HCT116 (cell line): ENCODE results near the gene VPS41. TPM values are rescaled to one million over a fixed set of nuclear protein-coding genes. Genes with fewer than 3 reads are reported as not detected.

ENCODE experiments used
- ATAC-seq: fragments of 200-7000 bp; cut with Tn5 transposase; 2 replicates; pipeline ENCODE4 v1.9.1; 2020; ENCODE audit warnings: mild to moderate bottlenecking, moderate library complexity
- BruUV-seq: library from RNA; stranded (reverse); fragments of 400-500 nt; replicated peaks from 2 replicates; lab custom pipeline; 2021; lab: Mats Ljungman, UMichigan
- CTCF ChIA-PET: fragments of 300-600 bp; sonication (Branson Sonifier 250); formaldehyde crosslinking; loops from one replicate; lab custom pipeline; 2021; ENCODE audit warnings: antibody characterized with exemption; lab: Charles Lee
- POLR2A ChIA-PET: fragments of 300-600, 350-600 bp; sonication (Branson Sonifier 250); formaldehyde crosslinking; loops from one replicate; lab custom pipeline; 2021; ENCODE audit warnings: antibody characterized with exemption; lab: Charles Lee
- RAD21 ChIA-PET, 2 experiments: fragments of 300-600 bp; sonication (Branson Sonifier 250); formaldehyde crosslinking; loops; one replicate each; lab custom pipeline; 2023; ENCODE audit warnings: low total read pairs in 2 of 2; ENCODE audit not compliant: uncharacterized antibody in 2 of 2, unreplicated experiment in 2 of 2, low non-redundant PET in 1 of 2; lab: Charles Lee
- DNase-seq: peaks from one replicate; pipeline ENCODE4 v3.0.0-alpha.2; 2010; ENCODE audit warnings: low read depth, low spot score
- H2AFZ ChIP-seq: fragments of 200-600 bp; shearing (Covaris generic), sonication (generic); 2 replicates; pipeline ENCODE4 v1.6.1; 2017; ENCODE audit warnings: low read depth, mixed run types, mixed read lengths, antibody characterized with exemption, low read length; ENCODE audit not compliant: poor library complexity, severe bottlenecking
- H3K27ac ChIP-seq: 2 replicates; pipeline ENCODE4 v1.5.1; 2012; ENCODE audit warnings: low read depth, low read length
- H3K27me3 ChIP-seq: fragments of 200-600 bp; sonication (generic); 2 replicates; pipeline ENCODE4 v1.6.1; 2016; ENCODE audit warnings: mixed run types, low read length, mixed read lengths; ENCODE audit not compliant: insufficient read depth
- H3K36me3 ChIP-seq, 2 experiments: fragments of 200-500 bp in 1 of 2; fragments of 200-600 bp in 1 of 2; sonication (Bioruptor generic) in 1 of 2; sonication (generic) in 1 of 2; 2 replicates each; pipeline versions ENCODE4 v1.5.1 to v1.6.1; 2014 to 2016; ENCODE audit warnings: low read length in 2 of 2, inconsistent platforms in 1 of 2, mixed read lengths in 1 of 2, mixed run types in 1 of 2; ENCODE audit not compliant: insufficient read depth in 2 of 2, control insufficient read depth in 1 of 2
- H3K4me1 ChIP-seq, 2 experiments: fragments of 200-600 bp in 1 of 2; sonication (generic) in 1 of 2; 2 replicates each; pipeline versions ENCODE4 v1.5.1 to v1.6.1; 2012 to 2017; ENCODE audit warnings: low read length in 2 of 2, inconsistent platforms in 1 of 2, mild to moderate bottlenecking in 1 of 2, mixed read lengths in 1 of 2, mixed run types in 1 of 2, moderate library complexity in 1 of 2; ENCODE audit not compliant: insufficient read depth in 2 of 2, control insufficient read depth in 1 of 2
- H3K4me2 ChIP-seq: fragments of 200-600 bp; sonication (generic); 2 replicates; pipeline ENCODE4 v1.6.1; 2017; ENCODE audit warnings: mixed run types, low read length, mixed read lengths
- H3K4me3 ChIP-seq, 2 experiments: fragments of 200-600 bp in 1 of 2; sonication (generic) in 1 of 2; replicated peaks in 1 of 2; 2 replicates each; pipeline ENCODE4 v1.5.1; 2011 to 2016; ENCODE audit warnings: low read length in 2 of 2, control low read depth in 1 of 2, low read depth in 1 of 2, mild to moderate bottlenecking in 1 of 2, mixed read lengths in 1 of 2, mixed run types in 1 of 2
- H3K79me2 ChIP-seq: fragments of 200-600 bp; sonication (generic); 2 replicates; pipeline ENCODE4 v1.6.1; 2017; ENCODE audit warnings: mild to moderate bottlenecking, mixed run types, low read length, moderate library complexity, mixed read lengths; ENCODE audit not compliant: insufficient read depth
- H3K9ac ChIP-seq: fragments of 200-600 bp; sonication (generic); 2 replicates; pipeline ENCODE4 v1.6.1; 2016; ENCODE audit warnings: low read length, mixed read lengths
- H3K9me2 ChIP-seq: fragments of 200-600 bp; sonication (generic), shearing (Covaris generic); 2 replicates; pipeline ENCODE4 v1.6.1; 2017; ENCODE audit warnings: mixed run types, mild to moderate bottlenecking, moderate library complexity; ENCODE audit not compliant: insufficient read depth
- H3K9me3 ChIP-seq, 2 experiments: fragments of 200-500 bp in 1 of 2; fragments of 200-600 bp in 1 of 2; sonication (Bioruptor generic) in 1 of 2; sonication (generic) in 1 of 2; 2 replicates each; pipeline ENCODE4 v1.6.1; 2014 to 2017; ENCODE audit warnings: low read length in 2 of 2, mixed read lengths in 2 of 2, inconsistent platforms in 1 of 2, low read depth in 1 of 2, mild to moderate bottlenecking in 1 of 2, mixed run types in 1 of 2, moderate library complexity in 1 of 2; ENCODE audit not compliant: control insufficient read depth in 1 of 2, insufficient read depth in 1 of 2
- H4K20me1 ChIP-seq: fragments of 200-600 bp; sonication (generic), shearing (Covaris generic); 2 replicates; pipeline ENCODE4 v1.6.1; 2017; ENCODE audit warnings: mixed run types, mild to moderate bottlenecking, moderate library complexity; ENCODE audit not compliant: insufficient read depth
- ATF3 ChIP-seq: IDR thresholded peaks from 2 replicates; pipeline ENCODE4 v1.6.1; 2012
- CBX3 ChIP-seq: IDR thresholded peaks from 2 replicates; pipeline ENCODE4 v1.6.1; 2012; ENCODE audit warnings: low read depth
- CEBPB ChIP-seq: IDR thresholded peaks from 2 replicates; pipeline ENCODE4 v1.6.1; 2012; ENCODE audit warnings: low read depth
- CTCF ChIP-seq, 3 experiments: fragments of 200-600 bp in 1 of 3; sonication (generic) in 1 of 3; IDR thresholded peaks in 2 of 3; conservative IDR thresholded peaks in 1 of 3; 2 replicates each; pipeline ENCODE4 v1.5.1; 2012 to 2017; ENCODE audit warnings: low read depth in 2 of 3, low read length in 2 of 3, antibody characterized with exemption in 1 of 3, borderline replicate concordance in 1 of 3, control low read depth in 1 of 3, mild to moderate bottlenecking in 1 of 3, mixed read lengths in 1 of 3, mixed run types in 1 of 3, moderate library complexity in 1 of 3; ENCODE audit not compliant: insufficient read depth in 1 of 3
- EGR1 ChIP-seq: IDR thresholded peaks from 2 replicates; pipeline ENCODE4 v1.6.1; 2012; ENCODE audit warnings: low read depth
- ELF1 ChIP-seq: IDR thresholded peaks from 2 replicates; pipeline ENCODE4 v1.6.1; 2012; ENCODE audit warnings: low read depth, borderline replicate concordance
- EZH2 ChIP-seq: fragments of 200-600 bp; sonication (generic); IDR thresholded peaks from 2 replicates; pipeline ENCODE4 v1.6.1; 2017; ENCODE audit warnings: antibody characterized with exemption, mixed run types
- FOSL1 ChIP-seq: IDR thresholded peaks from 2 replicates; pipeline ENCODE4 v1.6.1; 2012; ENCODE audit warnings: low read depth
- JUND ChIP-seq: IDR thresholded peaks from 2 replicates; pipeline ENCODE4 v1.6.1; 2012
- MAX ChIP-seq: IDR thresholded peaks from 2 replicates; pipeline ENCODE4 v1.6.1; 2012
- POLR2A ChIP-seq: IDR thresholded peaks from 2 replicates; pipeline ENCODE4 v1.7.0; 2011; ENCODE audit warnings: borderline replicate concordance; ENCODE audit not compliant: insufficient read depth, insufficient read length; ENCODE audit errors: extremely low read depth
- POLR2AphosphoS5 ChIP-seq: IDR thresholded peaks from 2 replicates; pipeline ENCODE4 v1.6.1; 2011; ENCODE audit warnings: mild to moderate bottlenecking, low read depth, low read length, moderate library complexity
- RAD21 ChIP-seq: IDR thresholded peaks from 2 replicates; pipeline ENCODE4 v1.6.1; 2012; ENCODE audit warnings: low read depth, mild to moderate bottlenecking
- REST ChIP-seq: IDR thresholded peaks from 2 replicates; pipeline ENCODE4 v1.6.1; 2012; ENCODE audit warnings: low read depth
- SP1 ChIP-seq: IDR thresholded peaks from 2 replicates; pipeline ENCODE4 v1.6.1; 2012; ENCODE audit warnings: low read depth
- YY1 ChIP-seq: IDR thresholded peaks from 2 replicates; pipeline ENCODE4 v1.6.1; 2011; ENCODE audit warnings: low read length, low read depth, moderate library complexity, mild to moderate bottlenecking; ENCODE audit not compliant: insufficient replicate concordance; ENCODE audit errors: extremely low read depth
- ZBTB33 ChIP-seq: IDR thresholded peaks from 2 replicates; pipeline ENCODE4 v1.6.1; 2011; ENCODE audit warnings: mild to moderate bottlenecking, low read length, moderate library complexity; ENCODE audit not compliant: insufficient replicate concordance; ENCODE audit errors: extremely low read depth
- ZFX ChIP-seq: fragments of 450-650 bp; IDR thresholded peaks from 2 replicates; pipeline ENCODE4 v1.6.1; 2017
- intact Hi-C: fragments of 100-400 bp; cut with micrococcal nuclease; formaldehyde crosslinking; loops from 2 replicates; pipeline ENCODE4 v1.10.0; 2022
- total RNA-seq: library from RNA; stranded (reverse); gene quantifications from one replicate; pipeline ENCODE4 v1.2.1, GENCODE V29; 2021; ENCODE audit not compliant: unreplicated experiment

VPS41 gene
- total RNA-seq, 1 experiment from 2014 or later: 72.2 TPM

GRCh38 chr7:38757931-38758330 lies 151.1 kb downstream of the VPS41 start:
- ATAC-seq: no peak
- BruUV-seq: no TSS peak
- CTCF ChIA-PET: no interaction called here

More at GRCh38 chr7:38757931-38758330, 151.1 kb downstream of the VPS41 start:
- POLR2A ChIA-PET: no interaction called here
- no peak overlapping the region for H3K4me3 ChIP-seq
- no peaks in the 10 kb centered on the region; a peak in 1 of 4 replicates for H3K36me3 ChIP-seq
- no peak overlapping the region for H3K27ac ChIP-seq
- H3K9me3 ChIP-seq: no peaks in the 10 kb centered on the region
- RAD21 ChIA-PET: no interaction called here
- no peak overlapping the region for H2AFZ ChIP-seq
- no peaks in the 10 kb centered on the region for H3K4me1 ChIP-seq
- H4K20me1 ChIP-seq: no peaks in the 10 kb centered on the region
- no peaks in the 10 kb centered on the region for H3K79me2 ChIP-seq
- H3K4me2 ChIP-seq: no peak overlapping the region
- no peak for DNase-seq
- TF ChIP-seq YY1: no peak
- no peak for TF ChIP-seq ATF3
- no peak for TF ChIP-seq ELF1
- no peak for TF ChIP-seq EGR1
- TF ChIP-seq CBX3: no peak
- no peak for TF ChIP-seq ZFX
- TF ChIP-seq JUND: no peak
- TF ChIP-seq FOSL1: no peak
- no peak for TF ChIP-seq MAX
- no peak for TF ChIP-seq POLR2AphosphoS5
- no peak for TF ChIP-seq POLR2A
- TF ChIP-seq CTCF (IDR thresholded peaks at IDR 0.05 in 2 of 3, conservative IDR thresholded peaks at IDR 0.05 in 1 of 3; ENCODE audit: borderline replicate concordance in 1 of 3, insufficient read depth in 1 of 3, low read depth in 2 of 3, low read length in 2 of 3): no peak
- TF ChIP-seq SP1: no peak
- TF ChIP-seq REST: no peak
- TF ChIP-seq RAD21: no peak
- no peak for TF ChIP-seq CEBPB
- TF ChIP-seq ZBTB33: no peak
- no peak for TF ChIP-seq EZH2
- no peaks in the 10 kb centered on the region for H3K27me3 ChIP-seq
- intact Hi-C loops: no loop called here
- no peaks in the 10 kb centered on the region for H3K9me2 ChIP-seq
- no peak overlapping the region for H3K9ac ChIP-seq
